SH-SY5Y (cell line): ENCODE results near the gene CSF1.

Experiments
- GATA2 ChIP-seq: IDR thresholded peaks from 2 replicates; pipeline ENCODE4 v1.6.1; 2011; ENCODE audit warnings: mild to moderate bottlenecking, low read depth, low read length
- GATA3 ChIP-seq: IDR thresholded peaks from 2 replicates; pipeline ENCODE4 v1.6.1; 2011; ENCODE audit warnings: low read depth, mild to moderate bottlenecking, low read length, moderate library complexity

DNA sequence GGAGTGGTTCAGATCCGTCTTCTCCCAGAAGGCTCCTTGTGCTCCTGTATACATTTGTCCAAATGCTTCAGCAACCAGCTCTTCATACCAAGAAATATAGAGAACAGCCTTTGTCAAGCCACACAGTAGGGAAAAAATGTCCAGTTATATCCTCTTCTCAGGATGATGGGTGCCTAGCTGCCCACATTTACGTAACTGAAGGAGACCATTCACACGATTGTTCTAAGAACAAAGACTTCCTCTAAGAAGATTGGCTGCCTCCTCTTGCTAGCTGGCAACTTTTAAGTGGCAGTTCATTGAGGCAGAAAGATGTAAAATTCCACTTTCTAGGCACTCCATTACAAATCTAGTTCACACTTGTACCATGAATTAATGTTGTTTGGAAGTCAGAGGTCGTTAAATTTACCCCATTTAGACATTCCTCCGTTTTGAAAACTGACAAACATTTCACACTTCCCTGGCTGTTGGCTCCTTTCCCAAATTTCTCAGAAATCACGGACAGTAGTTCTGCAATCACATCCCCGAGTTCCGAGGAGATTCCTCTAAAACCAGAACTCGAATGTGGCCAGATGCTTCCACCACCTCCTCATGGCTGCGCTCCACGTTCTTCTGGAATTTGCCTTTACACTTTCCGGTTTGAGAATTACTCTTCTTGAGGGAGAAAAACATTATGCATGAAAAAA lies 45.6 kb upstream of the CSF1 start:
- no peak for TF ChIP-seq GATA2
- TF ChIP-seq GATA3 = no peak
